Thymus (tissue), 11 donors: Measurements from ENCODE around the gene LRCH3. TPM values are rescaled to one million over a fixed set of nuclear protein-coding genes. Genes with fewer than 3 reads are reported as not detected.

ENCODE experiments used
- DNase-seq, 9 donors: peaks; one replicate each; pipeline ENCODE4 v3.0.0-alpha.2; 2013; ENCODE audit warnings: low spot score in 9 of 9, low read depth in 6 of 9, missing footprints in 1 of 9
- H3K27ac ChIP-seq, 2 donors: one replicate each; pipeline ENCODE4 v1.5.1; 2013; ENCODE audit warnings: control low read depth in 1 of 2, low read depth in 1 of 2, low read length in 1 of 2, mild to moderate bottlenecking in 1 of 2, moderate library complexity in 1 of 2
- H3K27me3 ChIP-seq, 2 donors: one replicate each; pipeline ENCODE4 v1.5.1; 2013; ENCODE audit warnings: low read length in 1 of 2; ENCODE audit not compliant: control insufficient read depth in 2 of 2, insufficient read depth in 1 of 2
- H3K36me3 ChIP-seq, 2 donors: one replicate each; pipeline ENCODE4 v1.5.1; 2013; ENCODE audit warnings: low read length in 1 of 2, mild to moderate bottlenecking in 1 of 2, moderate library complexity in 1 of 2; ENCODE audit not compliant: control insufficient read depth in 2 of 2, insufficient read depth in 2 of 2
- H3K4me1 ChIP-seq, 2 donors: one replicate each; pipeline ENCODE4 v1.5.1; 2013; ENCODE audit warnings: low read length in 2 of 2; ENCODE audit not compliant: control insufficient read depth in 2 of 2, insufficient read depth in 2 of 2
- H3K4me3 ChIP-seq, 2 donors: one replicate each; pipeline ENCODE4 v1.5.1; 2013; ENCODE audit warnings: low read length in 2 of 2, control low read depth in 1 of 2, mild to moderate bottlenecking in 1 of 2
- H3K9me3 ChIP-seq, 2 donors: one replicate each; pipeline ENCODE4 v1.5.1; 2013; ENCODE audit warnings: low read length in 1 of 2, mild to moderate bottlenecking in 1 of 2; ENCODE audit not compliant: control insufficient read depth in 2 of 2, insufficient read depth in 1 of 2
- WGBS: extraction: QIAGEN DNeasy Blood & Tissue Kit; methylation state at CpG from one replicate; pipeline ENCODE4 v1.1.7; 2013; 5-methylcytosine and 5-hydroxymethylcytosine counted together
- polyA plus RNA-seq: library from polyadenylated mRNA; stranded (reverse); fragments of 200-250 nt; gene quantifications from one replicate; pipeline ENCODE4 v1.2.3, GENCODE V29; 2013
- total RNA-seq: library from RNA; stranded (reverse); fragments of 120-200 nt; gene quantifications from one replicate; pipeline ENCODE4 v1.2.4, GENCODE V29; 2013
- donor health status: healthy.

Gene LRCH3
- total and polyA plus RNA-seq, 2 donors: 25.4 to 76.6 TPM

GRCh38 chr3:197866035-197866434 is 75.0 kb downstream of the LRCH3 start:
- DNase-seq: no peak
- Histone ChIP-seq H3K27me3 (no peaks in the 10 kb centered on the region), H3K27ac (no peak overlapping the region), H3K4me1 (no peaks in the 10 kb centered on the region), H3K4me3 (no peak overlapping the region), H3K36me3 (peaks cover 21 to 23% of the 10 kb centered on the region in 2 donors), H3K9me3 (no peaks in the 10 kb centered on the region)
- WGBS: 98% methylated on average over 6 of the region's 6 CpGs

DNA sequence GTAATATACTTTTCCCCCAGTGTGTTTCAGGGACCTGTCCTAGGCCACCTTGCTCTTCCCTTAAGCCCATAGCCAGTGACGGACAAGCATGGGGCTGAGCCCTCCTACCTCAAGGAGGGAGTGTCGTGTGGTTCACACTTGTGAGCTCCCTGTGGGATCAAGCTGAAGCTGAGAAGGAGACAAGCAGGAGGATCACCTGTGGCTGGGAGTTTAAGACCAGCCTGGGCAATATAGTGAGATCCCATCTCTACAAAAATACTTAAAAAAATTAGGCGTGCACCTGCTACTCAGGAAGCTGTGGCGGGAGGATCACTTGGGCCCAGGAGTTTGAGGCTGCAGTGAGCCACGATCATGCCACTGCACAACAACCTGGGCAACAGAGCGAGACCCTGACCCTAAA is 82.3 kb downstream of the LRCH3 start:
- H3K27ac ChIP-seq: no peak overlapping the region
- no peaks in the 10 kb centered on the region for H3K27me3 ChIP-seq
- 95% methylated on average over 6 of the region's 6 CpGs for WGBS
- DNase-seq: no peak
- H3K9me3 ChIP-seq: no peaks in the 10 kb centered on the region
- H3K4me1 ChIP-seq: peaks cover 4 to 5% of the 10 kb centered on the region in 2 donors
- peaks cover 32 to 50% of the 10 kb centered on the region in 2 donors for H3K36me3 ChIP-seq
- H3K4me3 ChIP-seq: no peak overlapping the region

GRCh38 chr3:197874064-197874463 is 83.0 kb downstream of the LRCH3 start:
- Histone ChIP-seq H3K4me1 (peaks cover 7 to 9% of the 10 kb centered on the region in 2 donors), H3K9me3 (no peaks in the 10 kb centered on the region), H3K27ac (no peak overlapping the region), H3K4me3 (no peak overlapping the region), H3K27me3 (no peaks in the 10 kb centered on the region), H3K36me3 (peaks cover 35 to 50% of the 10 kb centered on the region in 2 donors)
- WGBS: 98% methylated on average over 5 of the region's 5 CpGs
- no peak for DNase-seq

GRCh38 chr3:197874653-197875052 is 83.6 kb downstream of the LRCH3 start:
- Histone ChIP-seq H3K27ac (no peak overlapping the region), H3K9me3 (no peaks in the 10 kb centered on the region), H3K36me3 (peaks cover 35 to 50% of the 10 kb centered on the region in 2 donors), H3K4me1 (peaks cover 10 to 14% of the 10 kb centered on the region in 2 donors), H3K4me3 (no peak overlapping the region), H3K27me3 (no peaks in the 10 kb centered on the region)
- 94% methylated on average over 6 of the region's 6 CpGs for WGBS
- DNase-seq: no peak

DNA sequence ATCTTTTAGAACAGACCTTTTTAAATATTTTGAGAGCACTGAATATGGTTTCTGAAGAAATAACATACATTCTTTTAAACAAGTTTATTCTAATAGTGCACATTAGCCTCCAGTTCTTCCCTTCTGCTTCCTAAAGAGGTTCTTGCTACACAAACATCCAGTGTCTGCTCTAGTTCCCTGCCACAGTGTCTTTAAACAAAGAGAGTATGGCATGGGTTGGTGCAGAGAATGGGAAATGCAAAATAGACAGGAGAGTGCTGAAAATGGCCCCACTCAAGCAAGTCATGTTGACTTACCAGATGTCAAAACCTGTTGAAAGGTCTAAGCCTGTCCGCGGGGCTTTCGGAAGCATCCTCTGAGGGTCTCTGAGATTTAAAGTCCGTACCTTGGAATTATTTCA is 86.8 kb downstream of the LRCH3 start:
- H3K4me3 ChIP-seq: no peak overlapping the region
- H3K27ac ChIP-seq: peak overlapping the region in 1 of 2 donors; percentile 67
- DNase-seq: no peak
- WGBS: 98% methylated on average over 4 of the region's 4 CpGs
- H3K36me3 ChIP-seq: peaks cover 14 to 27% of the 10 kb centered on the region in 2 donors
- no peaks in the 10 kb centered on the region for H3K9me3 ChIP-seq
- no peaks in the 10 kb centered on the region for H3K27me3 ChIP-seq
- H3K4me1 ChIP-seq: peaks cover 32 to 40% of the 10 kb centered on the region in 2 donors

DNA sequence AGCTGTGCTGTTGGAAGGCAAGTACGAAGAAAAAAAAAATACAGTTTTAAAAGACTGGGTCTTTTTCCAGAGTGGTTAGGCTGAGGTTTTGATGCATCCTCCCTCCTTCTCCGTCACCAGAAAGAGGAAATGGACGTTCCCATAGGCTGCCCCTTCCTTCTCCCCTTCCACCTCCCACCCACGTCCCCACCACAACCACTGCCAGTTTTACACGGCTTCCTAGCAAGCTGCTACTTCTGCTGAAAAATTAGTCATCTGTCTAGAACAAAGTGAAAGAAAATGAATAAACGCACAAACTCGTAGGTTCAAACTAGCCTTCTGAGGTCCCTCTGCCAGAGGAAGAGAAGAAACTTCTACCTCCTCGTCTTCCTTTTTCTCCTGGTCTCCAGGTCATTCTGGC is 87.4 kb downstream of the LRCH3 start:
- WGBS: 17% methylated on average over 8 of the region's 8 CpGs
- H3K9me3 ChIP-seq: no peaks in the 10 kb centered on the region
- DNase-seq: peak in 1 of 9 donors; percentile 44
- peaks cover 13 to 22% of the 10 kb centered on the region in 2 donors for H3K36me3 ChIP-seq
- peak overlapping the region; percentile 20 to 67 for H3K27ac ChIP-seq
- no peaks in the 10 kb centered on the region for H3K27me3 ChIP-seq
- H3K4me3 ChIP-seq: no peak overlapping the region
- peaks cover 32 to 41% of the 10 kb centered on the region in 2 donors for H3K4me1 ChIP-seq

DNA sequence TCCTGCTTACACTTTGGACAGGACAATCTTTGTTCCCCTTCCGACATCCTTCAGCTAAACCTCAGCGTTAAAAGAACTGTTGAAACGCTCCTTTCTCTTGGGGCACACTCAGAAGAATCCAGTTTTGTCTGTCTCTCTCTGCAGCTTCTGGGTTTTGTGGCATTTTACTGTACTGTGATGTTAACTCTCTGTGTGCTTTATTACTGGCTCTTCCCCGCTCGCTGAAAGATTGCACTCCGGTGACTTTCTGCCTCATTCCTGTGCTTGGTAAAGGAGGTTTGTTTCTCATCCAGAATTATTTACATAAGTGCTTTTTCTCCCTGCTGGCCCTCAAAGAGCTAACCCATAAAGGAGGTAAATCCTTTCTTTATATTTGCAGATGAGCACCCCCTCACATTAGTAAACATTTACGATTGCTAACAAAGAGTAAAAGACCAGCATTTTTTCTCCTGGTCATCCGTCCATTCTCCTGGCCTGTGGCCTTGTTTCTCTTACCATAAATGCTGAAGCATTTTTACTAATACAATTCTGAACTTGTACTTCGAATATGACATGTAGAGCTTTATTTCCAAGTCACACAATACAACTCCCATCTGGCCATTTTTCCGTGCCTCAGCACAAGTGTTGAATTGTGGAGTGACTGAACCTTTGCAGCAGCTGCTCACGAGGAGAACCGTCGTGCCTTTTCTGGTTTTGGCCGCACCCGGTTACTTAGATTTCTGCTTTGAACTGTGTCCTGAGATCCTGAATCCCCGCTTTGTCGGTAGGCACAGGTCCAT is 89.6 kb downstream of the LRCH3 start:
- peak overlapping the region; percentile 73 to 88 for H3K27ac ChIP-seq
- no peak overlapping the region for H3K4me3 ChIP-seq
- no peaks in the 10 kb centered on the region for H3K27me3 ChIP-seq
- peaks cover 0 to 2% of the 10 kb centered on the region in 2 donors for H3K9me3 ChIP-seq
- 88% methylated on average over 17 of the region's 17 CpGs for WGBS
- peaks cover 32 to 41% of the 10 kb centered on the region in 2 donors for H3K4me1 ChIP-seq
- peaks cover 7 to 24% of the 10 kb centered on the region in 2 donors for H3K36me3 ChIP-seq
- DNase-seq: peak in 1 of 9 donors; percentile 61

DNA sequence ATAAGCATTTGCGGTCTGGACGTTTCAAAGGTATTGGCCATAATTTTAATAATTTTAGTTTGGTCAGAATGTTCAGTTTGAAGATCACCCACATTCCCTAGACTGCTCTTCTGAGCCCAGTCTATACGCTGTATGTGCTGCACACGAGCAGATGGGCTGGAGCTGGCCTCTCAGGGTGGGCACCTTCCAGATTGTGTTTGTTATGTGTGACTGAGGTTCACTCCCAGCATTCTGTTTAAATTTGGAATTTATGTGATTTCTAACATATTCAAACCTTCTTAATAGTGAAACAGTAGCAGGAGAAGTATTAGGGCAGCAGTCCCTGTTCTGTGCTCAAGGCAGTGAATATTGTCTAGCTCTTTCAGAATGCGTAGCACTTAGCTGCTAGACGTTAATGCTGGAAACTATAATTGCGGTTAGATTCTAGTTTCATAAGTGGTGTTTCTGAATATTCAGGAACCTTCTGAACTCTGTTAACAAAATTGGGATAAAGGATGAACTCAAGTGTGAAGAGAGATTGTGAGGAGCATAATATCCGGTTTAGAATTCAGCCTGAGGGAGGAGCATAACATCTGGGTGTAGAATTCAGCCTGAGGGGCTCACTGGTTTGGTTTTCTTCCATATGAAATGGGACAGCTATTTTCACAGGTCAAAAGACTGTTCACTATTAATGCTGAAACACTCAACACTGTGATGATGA is 90.4 kb downstream of the LRCH3 start:
- H3K36me3 ChIP-seq: peaks cover 7 to 25% of the 10 kb centered on the region in 2 donors
- H3K27me3 ChIP-seq: no peaks in the 10 kb centered on the region
- peaks cover 32 to 41% of the 10 kb centered on the region in 2 donors for H3K4me1 ChIP-seq
- WGBS: 87% methylated on average over 8 of the region's 8 CpGs
- DNase-seq: no peak
- H3K9me3 ChIP-seq: peaks cover 0 to 2% of the 10 kb centered on the region in 2 donors
- peak overlapping the region; percentile 73 to 88 for H3K27ac ChIP-seq
- peak overlapping the region; percentile 6 to 32 for H3K4me3 ChIP-seq

GRCh38 chr3:197881970-197882338 is 90.9 kb downstream of the LRCH3 start:
- 8% methylated on average over 7 of the region's 7 CpGs for WGBS
- Histone ChIP-seq H3K36me3 (peaks cover 3 to 25% of the 10 kb centered on the region in 2 donors), H3K27me3 (no peaks in the 10 kb centered on the region), H3K4me1 (peaks cover 32 to 41% of the 10 kb centered on the region in 2 donors), H3K9me3 (peaks cover 0 to 2% of the 10 kb centered on the region in 2 donors), H3K4me3 (peak overlapping the region; percentile 6 to 32), H3K27ac (peak overlapping the region; percentile 75 to 88)
- peak in 8 of 9 donors; percentile 39 to 89 (median 68) for DNase-seq
